GM12874 (cell line): ENCODE measurements around the gene CTNND2.

Experiments
- TF ChIP-seq, protein P1 (sequence below): IDR thresholded peaks from 2 replicates; pipeline ENCODE4 v1.5.1; 2011; ENCODE audit warnings: low read depth, mild to moderate bottlenecking, control low read depth, low read length, moderate library complexity; ENCODE audit not compliant: insufficient read depth

The CTNND2 gene

DNA sequence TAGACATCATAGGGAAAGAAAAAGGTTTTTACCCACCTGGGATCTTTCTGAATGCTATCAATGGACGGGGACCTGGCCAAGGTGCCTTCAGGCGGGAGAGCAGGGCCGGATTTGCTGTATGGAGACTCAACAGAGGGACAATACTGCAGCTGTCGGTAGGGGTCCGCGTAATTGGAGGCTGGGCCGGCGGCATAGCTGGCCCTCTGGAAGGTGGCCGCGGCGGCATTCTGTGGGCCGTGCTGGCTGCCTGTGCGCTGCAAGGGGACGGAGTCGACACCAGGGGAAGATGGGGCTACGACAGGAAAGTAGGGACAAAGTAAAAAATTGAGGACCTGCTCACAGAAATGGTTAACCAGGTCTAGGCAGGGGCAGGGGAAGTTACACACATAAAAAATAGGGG is 557.9 kb downstream of the CTNND2 start:
- TF ChIP-seq, protein P1, sequence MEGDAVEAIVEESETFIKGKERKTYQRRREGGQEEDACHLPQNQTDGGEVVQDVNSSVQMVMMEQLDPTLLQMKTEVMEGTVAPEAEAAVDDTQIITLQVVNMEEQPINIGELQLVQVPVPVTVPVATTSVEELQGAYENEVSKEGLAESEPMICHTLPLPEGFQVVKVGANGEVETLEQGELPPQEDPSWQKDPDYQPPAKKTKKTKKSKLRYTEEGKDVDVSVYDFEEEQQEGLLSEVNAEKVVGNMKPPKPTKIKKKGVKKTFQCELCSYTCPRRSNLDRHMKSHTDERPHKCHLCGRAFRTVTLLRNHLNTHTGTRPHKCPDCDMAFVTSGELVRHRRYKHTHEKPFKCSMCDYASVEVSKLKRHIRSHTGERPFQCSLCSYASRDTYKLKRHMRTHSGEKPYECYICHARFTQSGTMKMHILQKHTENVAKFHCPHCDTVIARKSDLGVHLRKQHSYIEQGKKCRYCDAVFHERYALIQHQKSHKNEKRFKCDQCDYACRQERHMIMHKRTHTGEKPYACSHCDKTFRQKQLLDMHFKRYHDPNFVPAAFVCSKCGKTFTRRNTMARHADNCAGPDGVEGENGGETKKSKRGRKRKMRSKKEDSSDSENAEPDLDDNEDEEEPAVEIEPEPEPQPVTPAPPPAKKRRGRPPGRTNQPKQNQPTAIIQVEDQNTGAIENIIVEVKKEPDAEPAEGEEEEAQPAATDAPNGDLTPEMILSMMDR, result no peak

DNA sequence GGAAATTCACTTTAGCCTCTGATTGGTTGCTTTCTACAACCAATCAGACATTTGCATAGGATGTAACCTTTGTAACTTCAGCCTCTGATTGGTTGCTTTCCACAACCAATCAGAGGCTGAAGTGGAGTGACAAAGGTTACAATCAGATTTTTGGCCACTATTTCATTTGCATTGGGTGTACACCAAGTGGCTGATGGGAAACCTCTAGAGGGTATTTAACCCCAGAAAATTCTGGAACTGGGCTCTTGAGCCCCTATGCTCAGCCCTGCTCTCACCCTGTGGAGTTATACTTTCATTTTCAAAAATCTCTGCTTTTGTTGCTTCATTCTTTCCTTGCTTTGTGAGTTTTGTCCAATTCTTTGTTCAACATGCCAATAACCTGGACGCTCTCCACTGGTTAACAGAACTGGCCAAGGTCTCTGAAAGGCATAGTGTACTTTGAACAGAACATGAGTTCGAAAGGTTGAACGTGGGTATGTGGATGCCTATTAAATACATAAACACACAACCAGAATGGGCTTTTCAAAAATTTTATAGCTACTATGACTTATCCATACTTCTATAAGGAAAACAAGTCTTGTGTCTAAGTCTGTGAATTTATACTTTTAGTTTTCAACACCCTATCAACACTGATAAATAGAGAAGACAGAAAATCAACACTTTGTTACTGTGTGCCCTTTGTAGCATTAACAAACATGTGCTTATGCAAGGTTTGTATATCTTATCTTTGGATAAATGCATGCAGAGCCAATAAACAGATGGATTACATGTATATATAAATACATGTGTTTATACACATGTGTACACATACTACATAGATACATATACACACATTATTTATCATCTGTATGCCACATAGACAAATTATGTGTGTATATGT is 568.1 kb downstream of the CTNND2 start:
- TF ChIP-seq, protein P1, result no peak

DNA sequence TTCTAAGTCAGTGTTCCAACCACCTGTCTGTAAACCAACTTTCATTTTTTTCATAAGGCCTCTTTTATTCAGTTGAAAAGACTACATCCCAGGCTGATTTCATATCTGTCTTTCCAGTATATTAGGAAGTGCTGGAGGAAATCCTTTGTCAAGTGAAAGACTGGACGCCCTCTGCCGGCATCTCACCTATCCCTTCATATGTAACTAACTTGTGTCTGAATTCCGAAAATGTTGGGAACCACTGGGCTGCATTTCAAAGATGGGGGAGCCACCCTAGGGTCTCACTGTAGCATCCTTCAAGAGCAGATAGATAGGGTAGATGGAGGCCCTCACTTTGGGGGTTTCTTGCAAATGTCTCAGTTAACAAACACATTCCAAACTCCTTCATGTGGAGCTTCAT is 569.8 kb downstream of the CTNND2 start:
- TF ChIP-seq, protein P1, result no peak

DNA sequence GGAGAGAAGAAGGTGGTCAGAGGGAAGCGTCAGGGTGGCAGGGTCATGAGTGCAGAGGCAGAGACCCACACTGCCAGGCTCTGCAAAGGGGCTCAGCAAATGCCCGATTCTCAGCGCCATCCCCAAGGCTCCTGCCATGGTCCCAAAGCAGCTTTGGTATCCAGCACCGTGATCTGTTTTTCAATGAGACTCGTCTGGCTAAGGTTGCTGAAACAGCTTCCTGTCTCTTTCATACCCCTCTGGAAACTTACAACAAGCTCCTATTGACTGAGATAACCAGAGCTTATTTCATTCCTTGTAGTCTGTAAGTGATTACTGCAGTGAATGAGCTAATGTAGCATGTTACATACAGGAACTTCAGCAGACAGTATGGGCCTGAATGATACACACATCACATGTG is 574.6 kb downstream of the CTNND2 start:
- TF ChIP-seq, protein P1, result no peak

DNA sequence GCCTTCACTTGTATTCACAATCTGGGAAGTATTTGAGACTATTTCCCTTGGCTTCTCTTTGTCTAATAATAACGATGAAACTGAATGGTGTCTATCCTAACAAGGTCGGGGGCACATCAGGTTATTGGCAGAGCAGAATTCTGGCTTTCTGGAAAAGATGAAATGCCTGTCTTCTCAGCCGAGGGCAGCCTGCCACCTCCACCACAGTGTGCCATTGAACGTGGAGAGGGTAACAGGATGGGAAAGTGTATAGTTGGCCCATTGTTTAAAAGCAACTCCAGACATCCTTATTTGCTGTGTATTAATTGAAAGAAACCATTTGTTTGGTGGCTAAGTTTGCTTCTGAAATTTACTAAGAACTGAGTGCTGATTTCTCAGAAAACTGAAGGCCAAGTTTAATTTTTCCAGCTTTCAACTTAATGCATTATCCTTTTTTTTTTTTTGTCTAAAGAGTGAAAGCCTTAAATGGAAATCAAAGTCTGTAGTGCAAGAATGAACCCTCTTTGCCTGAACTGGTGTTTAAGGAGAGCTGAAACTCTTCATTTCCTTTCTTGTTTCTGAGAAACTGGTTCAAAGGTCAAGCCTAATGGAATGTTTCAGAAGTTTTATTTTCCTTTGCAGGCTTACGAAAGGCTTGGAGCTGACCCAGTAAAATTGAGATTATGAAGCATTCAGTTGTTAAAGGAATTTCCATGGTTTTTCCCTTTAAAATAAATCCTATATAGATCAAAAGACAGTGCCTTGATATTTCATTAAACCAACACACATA is 579.5 kb downstream of the CTNND2 start:
- TF ChIP-seq, protein P1, result no peak

DNA sequence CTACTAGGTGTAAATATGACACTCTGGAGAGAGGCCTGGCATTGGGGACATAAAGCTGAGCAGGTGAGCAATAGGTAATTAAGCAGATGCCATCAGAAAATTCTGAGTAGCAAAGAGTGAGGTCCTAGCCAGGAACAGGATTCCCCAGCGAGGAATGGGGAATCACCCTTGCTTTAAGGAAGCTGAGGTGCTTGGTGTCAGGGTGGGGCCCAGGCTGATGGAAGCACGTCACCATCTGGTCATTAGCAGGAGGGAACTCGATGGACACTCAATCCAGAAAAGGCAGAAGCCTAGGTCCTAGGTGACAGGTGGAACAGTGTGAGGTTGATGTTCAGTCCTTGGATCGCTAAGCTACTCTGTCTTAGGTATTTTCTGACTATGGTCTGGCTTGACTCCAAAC is 580.5 kb downstream of the CTNND2 start:
- TF ChIP-seq, protein P1, result no peak

DNA sequence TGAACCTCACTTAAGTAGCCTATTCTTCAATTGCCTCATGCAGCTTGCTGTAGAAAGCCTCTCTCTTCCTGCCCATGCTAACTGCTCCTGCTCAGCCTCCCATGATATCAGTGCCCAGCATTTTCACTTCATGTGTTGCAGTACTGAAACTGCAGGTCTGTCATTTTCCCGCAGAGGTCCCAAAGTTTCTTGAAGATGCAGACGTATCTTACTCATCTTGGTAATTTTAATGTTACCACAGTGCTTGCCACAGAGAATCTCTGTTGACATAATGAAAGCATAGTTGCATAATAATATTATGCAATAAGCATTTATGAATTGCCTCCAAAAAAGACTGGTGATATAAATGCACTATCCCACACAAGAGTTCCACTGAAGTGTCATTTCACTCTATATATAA is 582.1 kb downstream of the CTNND2 start:
- TF ChIP-seq, protein P1, result no peak
